AG09309 (cell line): ENCODE measurements around the gene ZFHX3.

ENCODE experiments used
- DNase-seq: peaks from one replicate; pipeline ENCODE4 v3.0.0-alpha.2; 2010; ENCODE audit warnings: low read depth
- H3K4me3 ChIP-seq: 2 replicates; pipeline ENCODE4 v1.5.1; 2011; ENCODE audit warnings: mild to moderate bottlenecking, low read depth, low read length, moderate library complexity; ENCODE audit not compliant: control insufficient read depth
- CTCF ChIP-seq: IDR thresholded peaks from 2 replicates; pipeline ENCODE4 v1.5.1; 2011; ENCODE audit warnings: mild to moderate bottlenecking, low read depth, low read length, inconsistent platforms; ENCODE audit not compliant: insufficient read depth, control insufficient read depth; ENCODE audit errors: missing control alignments

ZFHX3 gene

GRCh38 chr16:72854267-72854959, 193.5 kb downstream of the ZFHX3 start:
- no peak for DNase-seq
- H3K4me3 ChIP-seq: no peak overlapping the region
- no peak for TF ChIP-seq CTCF

DNA sequence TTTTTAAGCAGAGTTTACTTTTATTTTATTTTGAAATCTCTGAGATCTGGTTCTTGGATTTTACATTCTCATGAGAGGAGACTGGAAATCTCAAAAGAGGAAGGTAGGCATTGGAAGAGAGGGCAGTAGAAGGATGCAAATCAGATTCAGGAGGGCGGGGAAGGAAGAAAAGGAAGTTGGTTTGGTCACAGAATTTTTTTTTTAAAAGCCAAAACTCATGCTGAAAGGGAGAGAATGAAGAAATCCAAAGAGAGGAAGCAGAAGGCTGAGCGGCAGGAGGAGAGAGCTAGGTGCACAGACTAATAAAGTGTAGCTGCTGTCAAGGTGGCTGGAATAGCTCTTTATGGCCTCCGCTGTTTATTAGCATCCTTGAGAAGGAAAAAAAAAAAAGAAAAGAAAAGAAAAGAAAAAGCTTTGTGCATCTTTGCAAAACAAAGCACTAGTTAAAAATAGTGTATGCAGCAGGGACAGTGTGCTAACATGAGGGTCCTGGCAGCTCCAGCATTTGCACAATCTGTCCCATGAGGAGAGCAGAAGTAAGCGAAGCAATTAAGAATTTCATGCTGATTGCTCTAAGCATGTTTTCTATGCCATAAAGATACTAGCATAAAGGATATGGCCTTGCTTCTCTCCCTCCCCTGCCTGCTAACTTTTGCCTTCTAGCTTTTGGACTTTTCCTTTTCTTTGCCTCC, 194.2 kb downstream of the ZFHX3 start:
- H3K4me3 ChIP-seq: no peak overlapping the region
- TF ChIP-seq CTCF: no peak
- no peak for DNase-seq

- no peak overlapping the region for H3K4me3 ChIP-seq
- TF ChIP-seq CTCF: no peak
- no peak for DNase-seq
Measured at GRCh38 chr16:72852421-72852820, 195.5 kb downstream of the ZFHX3 start.

- TF ChIP-seq CTCF: no peak
- no peak overlapping the region for H3K4me3 ChIP-seq
- no peak for DNase-seq
Measured at GRCh38 chr16:72850853-72851252, 197.1 kb downstream of the ZFHX3 start.

DNA sequence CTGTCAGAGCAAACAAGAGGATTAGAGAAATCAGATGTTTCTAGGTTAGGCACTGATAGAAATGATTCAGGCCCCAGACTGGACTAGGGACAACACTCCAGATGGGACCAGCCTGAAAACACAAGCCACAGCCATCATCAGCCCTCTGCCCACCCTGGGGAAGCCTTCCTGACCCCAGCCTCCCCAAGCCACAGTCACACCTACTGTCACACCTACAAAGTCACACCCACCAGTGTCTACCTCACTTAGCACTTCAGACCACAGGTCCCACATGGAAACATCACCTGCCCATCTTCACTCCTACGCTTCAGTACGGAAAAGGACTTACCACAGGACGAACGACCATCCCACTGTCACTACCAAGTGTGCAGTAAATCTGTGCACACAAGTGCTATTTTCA, 197.9 kb downstream of the ZFHX3 start:
- DNase-seq: no peak
- no peak for TF ChIP-seq CTCF
- H3K4me3 ChIP-seq: no peak overlapping the region

DNA sequence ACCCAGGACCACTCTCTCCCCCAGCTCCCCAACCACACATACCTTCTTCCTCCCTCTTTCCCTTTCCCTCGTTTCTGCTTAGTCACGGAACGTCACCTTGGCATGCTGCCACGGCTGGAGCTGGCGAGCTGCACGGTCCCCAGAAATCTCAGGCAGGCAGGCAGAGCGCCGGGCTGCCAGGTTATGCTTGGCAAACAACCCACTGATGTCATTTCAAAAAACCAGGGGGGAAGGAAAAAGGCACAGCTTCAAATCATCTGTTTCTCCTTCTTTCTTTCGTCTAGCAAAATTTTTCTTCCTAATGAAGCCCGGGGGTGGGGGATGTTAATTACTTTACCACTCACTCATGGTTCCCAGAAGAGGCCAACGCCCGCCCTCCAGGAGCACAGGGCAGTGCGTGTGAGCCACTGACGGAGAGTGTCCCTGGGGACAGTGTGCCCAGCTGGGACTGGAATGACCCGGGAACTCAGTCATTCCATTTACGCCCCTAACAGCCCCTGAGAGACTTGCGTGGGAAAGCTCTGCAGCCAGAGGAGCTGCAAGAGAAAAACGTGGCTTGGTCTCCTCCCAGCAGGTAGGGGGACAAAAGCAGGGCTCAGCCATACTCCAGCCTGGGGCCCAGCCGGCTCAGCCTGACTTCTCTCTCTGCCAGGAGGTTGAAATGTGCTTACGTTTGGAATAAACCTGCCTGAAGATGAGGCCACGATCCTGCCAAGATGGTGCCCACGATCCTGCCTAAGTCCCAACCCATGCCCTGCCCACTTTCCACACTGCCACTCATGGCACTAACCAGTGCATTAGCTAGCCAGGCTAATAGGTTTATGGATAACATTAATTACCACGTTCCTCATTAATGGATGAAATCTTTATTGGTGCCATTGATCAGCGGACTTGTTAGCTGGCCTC, 198.9 kb downstream of the ZFHX3 start:
- H3K4me3 ChIP-seq: no peak overlapping the region
- no peak for TF ChIP-seq CTCF
- peak; percentile 71 for DNase-seq
